Stimulated activated CD8-positive, alpha-beta memory T cell treated with anti-CD3 and anti-CD28 coated beads, Interleukin-4, amount 100 ng/mL, for 48 hours (primary cell): Measurements from ENCODE around the gene KANSL3.

Source experiments
- DNase-seq: peaks from one replicate; pipeline ENCODE4 v3.0.0-alpha.2; 2020

KANSL3 gene

GRCh38 chr2:96651793-96652192 lies 13.7 kb upstream of the KANSL3 start:
- no peak for DNase-seq

- DNase-seq = no peak
Measured at GRCh38 chr2:96649342-96649741, 11.2 kb upstream of the KANSL3 start.

GRCh38 chr2:96648306-96648930 lies 10.3 kb upstream of the KANSL3 start:
- DNase-seq = no peak

GRCh38 chr2:96647681-96648080 lies 9.6 kb upstream of the KANSL3 start:
- no peak for DNase-seq

GRCh38 chr2:96642564-96643360 lies 4.7 kb upstream of the KANSL3 start, which contains the start of gene FER1L5:
Gene FER1L5 (plus strand): TSS chr2:96642764. CDS start chr2:96642837, 73 bp downstream.
- DNase-seq = no peak

- peak; percentile 87 for DNase-seq
Measured at GRCh38 chr2:96637385-96638143, 548 bp downstream of the KANSL3 start.

- DNase-seq = no peak
Measured at GRCh38 chr2:96636551-96637171, 1.5 kb downstream of the KANSL3 start.

- no peak for DNase-seq
Measured at GRCh38 chr2:96633641-96634040, 4.5 kb downstream of the KANSL3 start.

- no peak for DNase-seq
Measured at GRCh38 chr2:96631804-96632435, 6.2 kb downstream of the KANSL3 start.

GRCh38 chr2:96626553-96626942 lies 11.6 kb downstream of the KANSL3 start:
- no peak for DNase-seq

- DNase-seq = no peak
Measured at GRCh38 chr2:96625571-96626552, 12.2 kb downstream of the KANSL3 start.

GRCh38 chr2:96623116-96623515 lies 15.0 kb downstream of the KANSL3 start:
- no peak for DNase-seq

- DNase-seq = no peak
Measured at GRCh38 chr2:96622544-96622943, 15.6 kb downstream of the KANSL3 start.

- no peak for DNase-seq
Measured at GRCh38 chr2:96618596-96619283, 19.4 kb downstream of the KANSL3 start.

- no peak for DNase-seq
Measured at GRCh38 chr2:96617012-96617411, 21.1 kb downstream of the KANSL3 start.

- no peak for DNase-seq
Measured at GRCh38 chr2:96616535-96616934, 21.6 kb downstream of the KANSL3 start.

- no peak for DNase-seq
Measured at GRCh38 chr2:96616128-96616527, 22.0 kb downstream of the KANSL3 start.

- DNase-seq = no peak
Measured at GRCh38 chr2:96608469-96609455, 29.4 kb downstream of the KANSL3 start.

- DNase-seq = no peak
Measured at GRCh38 chr2:96604104-96604503, 34.0 kb downstream of the KANSL3 start.
